Transverse colon (tissue), 4 donors: ENCODE measurements around the gene MRPL48. TPM values are rescaled to one million over a fixed set of nuclear protein-coding genes. Genes with fewer than 3 reads are reported as not detected.
A peak's percentile ranks its signal among the peaks of the same experiment; 100 is the strongest.

ENCODE experiments used
- DNase-seq: peaks from one replicate; pipeline ENCODE4 v3.0.0-alpha.2; 2019
- H3K27ac ChIP-seq, 4 donors: fragments of 200-600 bp; sonication (generic); 2 replicates each; pipeline ENCODE4 v1.5.1; 2016 to 2018; ENCODE audit warnings: inconsistent platforms in 4 of 4
- H3K27me3 ChIP-seq: fragments of 200-600 bp; sonication (generic); 2 replicates; pipeline ENCODE4 v1.5.1; 2017; ENCODE audit warnings: inconsistent platforms
- H3K36me3 ChIP-seq, 4 donors: fragments of 200-600 bp; sonication (generic); 2 replicates each; pipeline ENCODE4 v1.5.1; 2017 to 2019; ENCODE audit warnings: inconsistent platforms in 4 of 4
- H3K4me1 ChIP-seq, 4 donors: fragments of 200-600 bp; sonication (generic); 2 replicates each; pipeline ENCODE4 v1.5.1; 2017 to 2020; ENCODE audit warnings: inconsistent platforms in 4 of 4
- H3K4me3 ChIP-seq, 4 donors: fragments of 200-600 bp; sonication (generic); 1 replicate in 1 of 4; 2 replicates in 3 of 4; pipeline versions ENCODE4 v1.5.1 to v1.6.1; 2017 to 2019; ENCODE audit warnings: inconsistent platforms in 4 of 4
- H3K9me3 ChIP-seq, 2 donors: fragments of 200-600 bp; sonication (generic); 2 replicates each; pipeline ENCODE4 v1.5.1; 2017 to 2019; ENCODE audit warnings: inconsistent platforms in 2 of 2
- EP300 ChIP-seq: sonication (generic); formaldehyde crosslinking; IDR thresholded peaks from one replicate; pipeline ENCODE4 v1.6.1; 2017; ENCODE audit warnings: antibody characterized with exemption, low read depth
- POLR2A ChIP-seq: fragments of 450-650 bp; IDR thresholded peaks from one replicate; pipeline ENCODE4 v1.6.1; 2016; ENCODE audit warnings: antibody characterized with exemption, mild to moderate bottlenecking, moderate library complexity
- POLR2AphosphoS5 ChIP-seq, 3 donors: sonication (generic); formaldehyde crosslinking; IDR thresholded peaks; one replicate each; pipeline ENCODE4 v1.6.1; 2016; ENCODE audit warnings: antibody characterized with exemption in 3 of 3
- WGBS, 2 donors: methylation state at CpG; one replicate each; pipeline ENCODE4 v1.1.5; 2018; ENCODE audit warnings: low coverage in 1 of 2; 5-methylcytosine and 5-hydroxymethylcytosine counted together
- in situ Hi-C, 4 donors: fragments of 200-750 bp; cut with MboI; loops; one replicate each; pipeline versions ENCODE4 v1.15.0 to v1.15.1; 2017; ENCODE audit warnings: low sequenced_read_pairs in 3 of 4, low pct_ligation_motif_present in 1 of 4, low pct_unique_long_range_greater_than_20kb in 1 of 4
- intact Hi-C: fragments of 100-400 bp; cut with DNase I; formaldehyde crosslinking; loops from one replicate; pipeline ENCODE4 v1.15.1; 2023; ENCODE audit warnings: low total_unique reads
- total RNA-seq, 4 donors: library from RNA; depleted of rRNA; stranded (reverse); fragments of >200 nt; gene quantifications; one replicate each; pipeline ENCODE4 v1.1.0, GENCODE V29; 2016
- TF ChIP-seq, protein P1 (sequence below), 5 experiments: fragments of 200-600 bp in 3 of 5; fragments of 450-650 bp in 2 of 5; sonication (generic) in 3 of 5; IDR thresholded peaks; 1 replicate in 2 of 5; 2 replicates in 3 of 5; pipeline ENCODE4 v1.5.1; 2016 to 2017; ENCODE audit warnings: antibody characterized with exemption in 5 of 5, inconsistent platforms in 3 of 5, mild to moderate bottlenecking in 2 of 5, moderate library complexity in 1 of 5

Gene MRPL48
- total RNA-seq, 4 donors from 2014 or later = 10.5 to 21.1 (median 21.0) TPM; not detected in 1

DNA sequence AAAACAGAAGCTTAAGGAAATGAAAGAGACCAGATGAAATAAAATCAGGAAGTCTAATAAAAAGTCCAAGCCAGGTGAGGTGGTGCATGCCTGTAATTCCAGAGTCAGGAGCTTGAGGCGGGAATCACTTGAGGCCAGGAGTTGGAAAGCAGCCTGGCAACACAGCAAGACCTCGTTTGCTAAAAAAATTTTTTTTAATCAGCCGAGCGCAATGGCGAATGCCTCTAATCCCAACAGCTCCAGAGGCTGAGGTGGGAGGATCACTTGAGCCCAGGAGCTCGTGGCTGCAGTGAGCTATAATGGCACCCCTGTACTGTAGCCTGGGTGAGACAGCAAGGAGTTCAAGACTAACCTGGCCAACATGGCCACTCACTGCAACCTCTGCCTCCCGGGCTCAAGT is 34.8 kb upstream of the MRPL48 start:
- no peak for DNase-seq
- WGBS, 2 donors = 71 to 84% methylated on average over 5 to 7 of the region's 7 CpGs
- in situ Hi-C loops (no loop called here), intact Hi-C loops (no loop called here)
- peaks cover 16 to 80% (median 28%) of the 10 kb centered on the region in 4 donors for H3K4me1 ChIP-seq
- H3K4me3 ChIP-seq = no peak overlapping the region
- no peak for TF ChIP-seq EP300
- no peak for TF ChIP-seq POLR2AphosphoS5 (IDR thresholded peaks at IDR 0.05)
- TF ChIP-seq, protein P1, sequence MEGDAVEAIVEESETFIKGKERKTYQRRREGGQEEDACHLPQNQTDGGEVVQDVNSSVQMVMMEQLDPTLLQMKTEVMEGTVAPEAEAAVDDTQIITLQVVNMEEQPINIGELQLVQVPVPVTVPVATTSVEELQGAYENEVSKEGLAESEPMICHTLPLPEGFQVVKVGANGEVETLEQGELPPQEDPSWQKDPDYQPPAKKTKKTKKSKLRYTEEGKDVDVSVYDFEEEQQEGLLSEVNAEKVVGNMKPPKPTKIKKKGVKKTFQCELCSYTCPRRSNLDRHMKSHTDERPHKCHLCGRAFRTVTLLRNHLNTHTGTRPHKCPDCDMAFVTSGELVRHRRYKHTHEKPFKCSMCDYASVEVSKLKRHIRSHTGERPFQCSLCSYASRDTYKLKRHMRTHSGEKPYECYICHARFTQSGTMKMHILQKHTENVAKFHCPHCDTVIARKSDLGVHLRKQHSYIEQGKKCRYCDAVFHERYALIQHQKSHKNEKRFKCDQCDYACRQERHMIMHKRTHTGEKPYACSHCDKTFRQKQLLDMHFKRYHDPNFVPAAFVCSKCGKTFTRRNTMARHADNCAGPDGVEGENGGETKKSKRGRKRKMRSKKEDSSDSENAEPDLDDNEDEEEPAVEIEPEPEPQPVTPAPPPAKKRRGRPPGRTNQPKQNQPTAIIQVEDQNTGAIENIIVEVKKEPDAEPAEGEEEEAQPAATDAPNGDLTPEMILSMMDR (IDR thresholded peaks at IDR 0.05) = no peak
- TF ChIP-seq POLR2A = no peak
- no peaks in the 10 kb centered on the region for H3K27me3 ChIP-seq
- H3K9me3 ChIP-seq = no peaks in the 10 kb centered on the region
- H3K27ac ChIP-seq = no peak overlapping the region
- no peaks in the 10 kb centered on the region for H3K36me3 ChIP-seq

DNA sequence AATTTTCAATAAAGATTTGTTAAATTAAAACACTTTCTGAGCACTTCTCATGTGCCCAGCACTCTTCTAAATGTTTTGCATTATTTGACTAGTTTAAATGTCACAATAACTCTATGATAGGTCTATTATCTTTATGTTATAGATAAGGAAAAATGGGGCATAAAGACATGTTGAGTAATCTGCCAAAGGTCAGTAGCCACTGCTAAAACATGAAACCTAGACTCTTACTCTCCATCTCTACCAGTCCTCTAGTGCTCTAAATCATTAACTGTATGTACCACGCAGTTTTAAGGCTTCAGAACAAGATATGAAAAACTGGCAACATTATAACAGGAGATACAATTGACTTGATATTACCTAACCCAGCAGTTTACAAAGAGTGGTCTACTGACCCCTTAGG is 33.7 kb upstream of the MRPL48 start:
- Histone ChIP-seq H3K27ac (peak overlapping the region in 2 of 4 donors; percentile 10), H3K4me1 (peaks cover 24 to 90% (median 34%) of the 10 kb centered on the region in 4 donors), H3K27me3 (no peaks in the 10 kb centered on the region), H3K36me3 (no peaks in the 10 kb centered on the region), H3K4me3 (no peak overlapping the region), H3K9me3 (no peaks in the 10 kb centered on the region)
- no peak for DNase-seq
- in situ Hi-C loops = no loop called here
- TF ChIP-seq EP300 (no peak), POLR2A (no peak), POLR2AphosphoS5 (IDR thresholded peaks at IDR 0.05) (no peak)
- TF ChIP-seq, protein P1 (IDR thresholded peaks at IDR 0.05) = no peak
- intact Hi-C loops = no loop called here
- WGBS, 2 donors = 61 to 71% methylated on average over 1 of the region's 1 CpG

DNA sequence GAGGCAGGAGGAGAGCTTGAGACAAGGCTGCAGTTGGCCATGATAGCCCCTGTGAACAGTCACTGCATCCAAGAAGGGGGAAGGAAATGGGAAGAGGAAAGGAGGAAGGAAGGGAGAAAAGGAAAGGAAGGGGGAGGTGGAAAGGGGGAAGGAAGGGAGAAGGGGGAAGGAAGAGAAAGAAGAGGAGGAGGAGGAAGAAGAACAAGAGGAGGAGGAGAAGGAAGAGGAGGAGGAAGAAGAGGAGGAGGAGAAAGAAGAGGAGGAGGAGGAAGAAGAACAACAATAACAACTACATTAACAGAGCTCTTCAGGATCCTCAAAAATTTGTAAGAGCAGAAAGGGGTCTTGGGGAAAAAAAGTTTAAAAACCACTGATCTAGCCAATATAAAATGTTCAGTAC is 32.0 kb upstream of the MRPL48 start:
- TF ChIP-seq, protein P1 (IDR thresholded peaks at IDR 0.05) = no peak
- TF ChIP-seq POLR2A (no peak), POLR2AphosphoS5 (IDR thresholded peaks at IDR 0.05) (no peak), EP300 (no peak)
- intact Hi-C loops (no loop called here), in situ Hi-C loops (no loop called here)

DNA sequence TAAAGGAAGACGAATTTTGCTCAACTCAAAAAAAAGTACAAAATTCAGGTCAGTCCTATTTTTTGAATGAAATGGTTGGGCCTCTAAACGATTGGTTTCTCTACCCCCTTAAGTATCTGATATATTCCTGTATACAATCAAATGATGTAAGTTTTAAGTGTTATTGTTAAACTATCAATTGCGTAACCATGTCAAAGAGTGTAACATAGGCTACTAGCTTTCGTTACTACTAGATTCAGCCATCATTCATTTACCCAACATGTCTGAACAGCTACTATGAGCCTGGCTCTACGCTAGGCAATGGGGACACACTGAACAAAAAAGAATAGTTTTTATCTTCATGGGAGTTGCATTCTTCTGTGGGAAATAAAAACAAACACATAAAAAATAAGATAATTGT is 30.1 kb upstream of the MRPL48 start:
- Histone ChIP-seq H3K9me3 (no peaks in the 10 kb centered on the region), H3K27ac (no peak overlapping the region), H3K4me3 (no peak overlapping the region), H3K4me1 (peaks cover 12 to 69% (median 30%) of the 10 kb centered on the region in 4 donors), H3K27me3 (no peaks in the 10 kb centered on the region), H3K36me3 (no peaks in the 10 kb centered on the region)
- in situ Hi-C loops (no loop called here), intact Hi-C loops (no loop called here)
- 88 to 89% methylated on average over 5 of the region's 5 CpGs for WGBS, 2 donors
- DNase-seq = no peak
- no peak for TF ChIP-seq POLR2A
- TF ChIP-seq EP300 = no peak

More for the DNA sequence above, 32.0 kb upstream of the MRPL48 start:
- no peaks in the 10 kb centered on the region for H3K9me3 ChIP-seq
- no peaks in the 10 kb centered on the region for H3K36me3 ChIP-seq
- DNase-seq = no peak
- H3K27ac ChIP-seq = no peak overlapping the region
- no peaks in the 10 kb centered on the region for H3K27me3 ChIP-seq
- H3K4me3 ChIP-seq = no peak overlapping the region
- H3K4me1 ChIP-seq = peaks cover 20 to 85% (median 34%) of the 10 kb centered on the region in 4 donors

DNA sequence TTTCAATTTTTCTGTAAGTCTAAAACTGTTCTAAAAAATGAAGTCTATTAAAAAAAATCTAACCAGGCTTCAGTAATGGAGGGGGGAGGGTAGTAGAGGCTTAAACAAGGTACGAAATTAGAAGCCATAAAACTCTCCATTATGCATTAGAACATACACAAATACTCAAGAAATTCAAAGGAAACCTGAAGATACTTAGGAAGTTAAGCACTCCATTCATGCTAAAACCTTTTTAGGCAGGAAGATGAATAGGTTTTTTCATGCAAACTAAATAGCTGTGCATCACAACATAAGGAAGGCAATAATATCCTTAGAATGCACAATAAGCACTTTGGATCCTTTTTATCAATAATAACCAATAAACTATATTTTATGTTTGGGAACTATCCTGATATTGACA is 29.2 kb upstream of the MRPL48 start:
- no peak for DNase-seq
- in situ Hi-C loops = no loop called here
- 45 to 67% methylated on average over 1 of the region's 1 CpG for WGBS, 2 donors
- H3K4me1 ChIP-seq = peaks cover 12 to 62% (median 25%) of the 10 kb centered on the region in 4 donors
- intact Hi-C loops = no loop called here
- H3K9me3 ChIP-seq = no peaks in the 10 kb centered on the region
- TF ChIP-seq POLR2A = no peak
- no peak for TF ChIP-seq POLR2AphosphoS5 (IDR thresholded peaks at IDR 0.05)
- TF ChIP-seq, protein P1 (IDR thresholded peaks at IDR 0.05) = no peak
- no peak for TF ChIP-seq EP300
- no peak overlapping the region for H3K27ac ChIP-seq
- peak overlapping the region in 1 of 4 donors; percentile 91 for H3K4me3 ChIP-seq
- H3K27me3 ChIP-seq = no peaks in the 10 kb centered on the region
- no peaks in the 10 kb centered on the region for H3K36me3 ChIP-seq
